Epithelial cell of umbilical artery (primary cell): ENCODE measurements around the gene GPAM. TPM values are rescaled to one million over a fixed set of nuclear protein-coding genes. Genes with fewer than 3 reads are reported as not detected.

Source experiments
- total RNA-seq: library from RNA; depleted of rRNA; stranded (reverse); fragments of >200 nt; gene quantifications from 2 replicates; pipeline ENCODE4 v1.2.3, GENCODE V29; 2014

Gene GPAM
- total RNA-seq, result 8.8 and 13.8 TPM in 2 replicates

GRCh38 chr10:112183329-112184051 lies at the start of gene GPAM:
GPAM (minus strand) TSS chr10:112183765; CDS start chr10:112181784, 1,981 bp downstream.

Other genes starting within 250 kb of the GPAM start
- not detected in 2 replicates for gene TECTB, start 99.6 kb upstream of the GPAM start, total RNA-seq
- gene ACSL5, start 190.4 kb upstream of the GPAM start, total RNA-seq, result 1.3 and 9.1 TPM in 2 replicates